K562 (cell line): ENCODE data around the gene PIP4K2C. TPM values are rescaled to one million over a fixed set of nuclear protein-coding genes. Genes with fewer than 3 reads are reported as not detected.

Source experiments
- BRF1 ChIP-seq: IDR thresholded peaks from 3 replicates; pipeline ENCODE4 v1.6.1; 2011; ENCODE audit warnings: borderline replicate concordance, mild to moderate bottlenecking; ENCODE audit not compliant: insufficient read length; ENCODE audit errors: extremely low read depth
- C11orf30 ChIP-seq: fragments of 450-650 bp; IDR thresholded peaks from 2 replicates; pipeline ENCODE4 v1.6.1; 2016; ENCODE audit warnings: low read depth, mild to moderate bottlenecking
- CHD7 ChIP-seq: fragments of 200-600 bp; sonication (generic); IDR thresholded peaks from one replicate; pipeline ENCODE4 v1.6.1; 2012; ENCODE audit warnings: mild to moderate bottlenecking, low read depth, low read length, inconsistent platforms
- DMBX1 ChIP-seq: fragments of 250-450 bp; sonication (Bioruptor Pico); IDR thresholded peaks from 2 replicates; pipeline ENCODE4 v1.8.0; 2022; ENCODE audit warnings: inconsistent platforms, mild to moderate bottlenecking, moderate library complexity, borderline replicate concordance
- FOXA3 ChIP-seq, 2 experiments: fragments of 450-650 bp in 1 of 2; sonication (generic) in 1 of 2; formaldehyde crosslinking; IDR thresholded peaks in 1 of 2; conservative IDR thresholded peaks in 1 of 2; 2 replicates each; pipeline versions ENCODE4 v1.4.0 to v1.8.0; 2020 to 2022; ENCODE audit warnings: mild to moderate bottlenecking in 2 of 2, missing genetic modification reagents in 1 of 2
- KDM1A ChIP-seq, 2 experiments: fragments of 450-650 bp; IDR thresholded peaks; 2 replicates each; pipeline ENCODE4 v1.6.1; 2016; ENCODE audit warnings: mild to moderate bottlenecking in 2 of 2
- PREB ChIP-seq: sonication (generic); formaldehyde crosslinking; IDR thresholded peaks from 2 replicates; pipeline ENCODE4 v1.8.1; 2023; ENCODE audit warnings: mild to moderate bottlenecking, missing genetic modification reagents
- SREBF1 ChIP-seq: fragments of 150-350 bp; IDR thresholded peaks from 2 replicates; pipeline ENCODE4 v1.6.1; 2014; ENCODE audit warnings: antibody characterized with exemption, low read depth, low read length, borderline replicate concordance
- TCF3 ChIP-seq: sonication (generic); formaldehyde crosslinking; IDR thresholded peaks from 2 replicates; pipeline ENCODE4 v1.4.0; 2020; ENCODE audit warnings: mild to moderate bottlenecking, missing genetic modification reagents
- TEAD2 ChIP-seq: fragments of 450-650 bp; IDR thresholded peaks from 2 replicates; pipeline ENCODE4 v1.6.1; 2016; ENCODE audit warnings: missing genetic modification characterization, control low read depth, missing compliant biosample characterization
- ZC3H11A ChIP-seq: IDR thresholded peaks from 2 replicates; pipeline ENCODE4 v1.6.1; 2012; ENCODE audit warnings: low read depth, low read length, improper control_type of control experiment
- ZNF3 ChIP-seq: fragments of 250-450 bp; sonication (Bioruptor Pico); IDR thresholded peaks from 2 replicates; pipeline ENCODE4 v1.5.0; 2021; ENCODE audit warnings: mild to moderate bottlenecking, moderate library complexity
- ZNF583 ChIP-seq: fragments of 250-450 bp; sonication (Bioruptor Pico); IDR thresholded peaks from 2 replicates; pipeline ENCODE4 v1.4.0; 2020
- ZNF778 ChIP-seq: fragments of 450-650 bp; formaldehyde crosslinking; IDR thresholded peaks from 2 replicates; pipeline ENCODE4 v1.4.0; 2020; ENCODE audit warnings: mild to moderate bottlenecking, moderate library complexity
- polyA plus RNA-seq, 8 experiments: library from polyadenylated mRNA; depleted of rRNA in 4 of 8; stranded (reverse) in 5 of 8; unstranded in 3 of 8; fragments of >200 nt; fragmentation: Nextera tagmentation in 2 of 8; fragmentation: Illumina TruSeq in 1 of 8; extraction: Ambion mirVana in 2 of 8; extraction: Trizol in 1 of 8; gene quantifications; 2 replicates each; pipeline versions ENCODE4 v1.2.1 to v1.2.3, GENCODE V29; 2011 to 2014; ENCODE audit warnings: inconsistent platforms in 1 of 8, missing spikeins in 1 of 8
- total RNA-seq, 7 experiments: library from RNA; depleted of rRNA in 6 of 7; stranded (reverse); fragments of >200 nt in 6 of 7; fragmentation: Illumina TruSeq in 2 of 7; extraction: Trizol in 2 of 7; gene quantifications; 2 replicates each; pipeline versions ENCODE4 v1.2.1 to v1.2.3, GENCODE V29; 2011 to 2021; ENCODE audit warnings: low replicate concordance in 1 of 7
- TF ChIP-seq, protein P1 (sequence below): fragments of 250-450 bp; sonication (Bioruptor Pico); IDR thresholded peaks from 2 replicates; pipeline ENCODE4 v1.5.0; 2021

The PIP4K2C gene
- total and polyA plus RNA-seq, 9 of the 15 experiments (the other 6 are each of a cell fraction or from before 2014, with no cell fraction given), result 9.0 to 41.4 (median 18.3) TPM

DNA sequence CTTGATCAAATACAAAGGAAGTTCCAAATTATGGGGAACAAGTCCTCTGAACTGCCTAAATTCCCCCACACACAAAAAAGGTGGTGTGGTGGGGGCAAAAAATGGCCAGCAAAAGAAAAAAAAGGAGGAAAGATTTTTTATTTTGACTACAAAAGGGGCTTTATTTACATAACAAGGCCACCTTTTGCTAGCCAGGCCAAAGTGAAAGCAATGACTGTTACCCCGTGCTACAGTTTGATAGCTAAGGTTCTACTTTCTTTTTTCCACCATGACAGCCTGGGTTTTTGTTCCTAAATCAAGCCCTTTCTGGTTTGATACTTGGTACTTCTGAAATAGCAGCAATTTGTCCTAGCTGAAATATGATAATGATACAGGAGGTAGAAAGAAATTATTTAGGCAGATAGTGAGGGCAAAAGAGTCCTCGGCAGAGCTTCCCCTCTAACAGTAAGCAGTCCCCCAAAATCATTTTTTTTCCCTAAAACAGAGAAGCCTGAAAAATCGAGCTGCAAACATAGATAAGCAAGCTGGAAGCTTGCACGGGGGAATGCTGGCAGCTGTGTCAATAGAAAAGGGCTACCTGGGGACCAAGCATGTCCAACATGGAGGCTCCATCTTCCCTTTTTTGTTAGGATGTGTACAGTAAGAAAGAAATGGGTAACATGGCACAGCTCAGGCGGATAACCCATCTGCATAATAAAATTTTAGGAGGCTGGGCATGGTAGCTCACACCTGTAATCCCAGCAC is 50.9 kb downstream of the PIP4K2C start (continued):
- TF ChIP-seq ZC3H11A (no peak), C11orf30 (no peak), CHD7 (no peak), DMBX1 (CRISPR knock-in tag) (no peak), SREBF1 (no peak), ZNF583 (no peak), ZNF778 (CRISPR knock-in tag) (no peak), FOXA3 (CRISPR knock-in tag; conservative IDR thresholded peaks at IDR 0.05 in 1 of 2, IDR thresholded peaks at IDR 0.05 in 1 of 2) (peak; percentile 47 to 87; a peak in 2 of 4 replicates), ZNF3 (CRISPR knock-in tag) (no peak), PREB (CRISPR knock-in tag) (no peak), TCF3 (CRISPR knock-in tag) (peak; percentile 53), TEAD2 (tag) (no peak), BRF1 (no peak), KDM1A (IDR thresholded peaks at IDR 0.05) (no peak)
- TF ChIP-seq, protein P1, sequence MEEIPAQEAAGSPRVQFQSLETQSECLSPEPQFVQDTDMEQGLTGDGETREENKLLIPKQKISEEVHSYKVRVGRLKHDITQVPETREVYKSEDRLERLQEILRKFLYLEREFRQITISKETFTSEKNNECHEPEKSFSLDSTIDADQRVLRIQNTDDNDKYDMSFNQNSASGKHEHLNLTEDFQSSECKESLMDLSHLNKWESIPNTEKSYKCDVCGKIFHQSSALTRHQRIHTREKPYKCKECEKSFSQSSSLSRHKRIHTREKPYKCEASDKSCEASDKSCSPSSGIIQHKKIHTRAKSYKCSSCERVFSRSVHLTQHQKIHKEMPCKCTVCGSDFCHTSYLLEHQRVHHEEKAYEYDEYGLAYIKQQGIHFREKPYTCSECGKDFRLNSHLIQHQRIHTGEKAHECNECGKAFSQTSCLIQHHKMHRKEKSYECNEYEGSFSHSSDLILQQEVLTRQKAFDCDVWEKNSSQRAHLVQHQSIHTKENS (CRISPR knock-in tag), result no peak
